A549 treated with CORT108297 at 1 μM for 4 hours (cell line): Measurements from ENCODE around the gene MAGEB6B. TPM values are rescaled to one million over a fixed set of nuclear protein-coding genes. Genes with fewer than 3 reads are reported as not detected.

ENCODE experiments used
- total RNA-seq: library from RNA; stranded (reverse); fragments of 200-300 nt; extraction: Qiagen RNA extraction; gene quantifications from 5 replicates; pipeline ENCODE4 v1.2.3, GENCODE V29; 2022

MAGEB6B gene
- not detected in 5 replicates for total RNA-seq

GRCh38 chrX:26160301-26160700 is at the start of gene MAGEB6B:
Gene MAGEB6B, plus strand, starts transcription at chrX:26160601. Its CDS starts 0 bp downstream, at chrX:26160601.

GRCh38 chrX:26138274-26138673 is 22.1 kb upstream of the MAGEB6B start, which contains the start of gene MAGEB18:
Gene MAGEB18, plus strand, starts transcription at chrX:26138343. Its CDS starts 643 bp downstream, at chrX:26138986.

GRCh38 chrX:26192204-26192603 is 31.8 kb downstream of the MAGEB6B start, which contains the start of gene MAGEB6:
Gene MAGEB6, plus strand, starts transcription at chrX:26192440. Its CDS starts 1,407 bp downstream, at chrX:26193847.

Other genes with a start within 250 kb of the MAGEB6B start
- gene MAGEB18, start 22.3 kb upstream of the MAGEB6B start, total RNA-seq, result not detected in 5 replicates
- 0.03 to 0.20 TPM (median 0.06 TPM) in 4 of 5 replicates, not detected in the other for gene MAGEB6, start 31.8 kb downstream of the MAGEB6B start, total RNA-seq
- gene MAGEB5, start 55.6 kb downstream of the MAGEB6B start, total RNA-seq, result not detected in 5 replicates